HFFc6 (cell line): ENCODE data around the gene CRIP1. TPM values are rescaled to one million over a fixed set of nuclear protein-coding genes. Genes with fewer than 3 reads are reported as not detected.
A peak's percentile ranks its signal among the peaks of the same experiment; 100 is the strongest.

Experiments used
- DNase-seq: peaks from one replicate; pipeline ENCODE4 v3.0.0-alpha.2; 2018
- H3K27ac Mint-ChIP-seq: 2 replicates; pipeline ENCODE4 v1.8.0; 2020; ENCODE audit warnings: mild to moderate bottlenecking, mixed read lengths
- H3K27me3 Mint-ChIP-seq: 2 replicates; pipeline ENCODE4 v1.8.0; 2021; ENCODE audit warnings: mild to moderate bottlenecking, moderate library complexity, mixed read lengths; ENCODE audit not compliant: insufficient read depth
- H3K36me3 Mint-ChIP-seq: 2 replicates; pipeline ENCODE4 v1.8.0; 2021; ENCODE audit warnings: low read depth, mixed read lengths
- H3K4me1 Mint-ChIP-seq: 2 replicates; pipeline ENCODE4 v1.8.0; 2020; ENCODE audit warnings: low read depth, mixed read lengths
- H3K4me3 Mint-ChIP-seq: 2 replicates; pipeline ENCODE4 v1.8.0; 2020; ENCODE audit warnings: mild to moderate bottlenecking, moderate library complexity, mixed read lengths
- H3K9me3 Mint-ChIP-seq: 2 replicates; pipeline ENCODE4 v1.8.0; 2020; ENCODE audit warnings: mild to moderate bottlenecking, mixed read lengths
- total RNA-seq, 6 experiments: library from RNA; stranded (reverse); fragmentation: NEBNext Ultra II Directional; extraction: Animal tissue kit (Norgen Biotek cat#: 25700); gene quantifications; 2 replicates in 1 of 6; 3 replicates in 5 of 6; pipeline ENCODE4 v1.2.3, GENCODE V29; 2021
- TF ChIP-seq, protein P1 (sequence below): fragments of 200-600 bp; sonication (generic); IDR thresholded peaks from 2 replicates; pipeline ENCODE4 v1.5.0; 2021; ENCODE audit warnings: antibody characterized with exemption, mild to moderate bottlenecking

CRIP1 gene
- total RNA-seq, 6 experiments from 2014 or later = 4.8 to 55.2 (median 42.3) TPM

DNA sequence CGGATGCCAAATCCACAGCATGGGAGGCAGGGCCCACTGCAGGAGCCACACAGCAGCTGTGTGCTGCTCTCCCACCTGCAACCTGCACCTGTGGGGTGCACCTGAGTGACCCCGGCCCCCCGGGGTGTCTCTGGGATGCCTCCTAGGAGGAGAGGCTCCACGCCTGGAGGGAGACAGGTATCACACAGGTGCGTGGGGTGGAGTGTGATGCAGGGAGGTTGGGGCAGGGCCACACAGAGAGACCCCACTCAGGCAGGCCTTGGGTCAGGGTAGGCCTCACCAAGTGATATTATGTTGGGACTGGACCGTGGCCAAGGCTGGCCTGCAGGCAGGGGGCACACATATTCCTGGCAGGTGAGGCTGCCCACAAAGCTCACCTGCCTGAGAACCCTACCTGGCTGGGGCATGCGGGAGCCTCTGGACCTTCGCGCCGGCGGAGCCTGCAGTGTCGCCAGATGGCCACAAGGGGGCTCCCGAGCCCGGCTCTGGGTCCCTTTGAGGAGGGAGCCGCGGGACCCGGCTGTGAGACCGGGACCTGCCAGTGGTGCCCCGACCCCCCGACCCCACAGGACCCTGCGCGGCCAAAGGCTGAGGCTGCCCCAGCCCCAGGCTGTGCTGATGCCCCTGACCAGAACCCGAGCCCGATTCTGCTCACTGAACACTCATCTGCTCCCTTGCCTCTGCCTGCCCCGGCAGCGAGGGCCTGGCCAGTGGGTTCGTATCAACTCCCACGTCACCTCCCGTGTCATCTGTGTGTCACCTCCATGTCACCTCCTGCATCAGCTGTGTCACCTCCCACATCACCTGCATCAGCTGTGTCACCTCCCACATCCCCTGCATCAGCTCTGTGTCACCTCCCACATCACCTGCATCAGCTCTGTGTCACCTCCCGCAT, 51.1 kb downstream of the CRIP1 start:
- H3K9me3 Mint-ChIP-seq = peaks cover 3% of the 10 kb centered on the region
- TF ChIP-seq, protein P1, sequence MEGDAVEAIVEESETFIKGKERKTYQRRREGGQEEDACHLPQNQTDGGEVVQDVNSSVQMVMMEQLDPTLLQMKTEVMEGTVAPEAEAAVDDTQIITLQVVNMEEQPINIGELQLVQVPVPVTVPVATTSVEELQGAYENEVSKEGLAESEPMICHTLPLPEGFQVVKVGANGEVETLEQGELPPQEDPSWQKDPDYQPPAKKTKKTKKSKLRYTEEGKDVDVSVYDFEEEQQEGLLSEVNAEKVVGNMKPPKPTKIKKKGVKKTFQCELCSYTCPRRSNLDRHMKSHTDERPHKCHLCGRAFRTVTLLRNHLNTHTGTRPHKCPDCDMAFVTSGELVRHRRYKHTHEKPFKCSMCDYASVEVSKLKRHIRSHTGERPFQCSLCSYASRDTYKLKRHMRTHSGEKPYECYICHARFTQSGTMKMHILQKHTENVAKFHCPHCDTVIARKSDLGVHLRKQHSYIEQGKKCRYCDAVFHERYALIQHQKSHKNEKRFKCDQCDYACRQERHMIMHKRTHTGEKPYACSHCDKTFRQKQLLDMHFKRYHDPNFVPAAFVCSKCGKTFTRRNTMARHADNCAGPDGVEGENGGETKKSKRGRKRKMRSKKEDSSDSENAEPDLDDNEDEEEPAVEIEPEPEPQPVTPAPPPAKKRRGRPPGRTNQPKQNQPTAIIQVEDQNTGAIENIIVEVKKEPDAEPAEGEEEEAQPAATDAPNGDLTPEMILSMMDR = peak; percentile 99
- no peak for DNase-seq
- no peak overlapping the region for H3K27ac Mint-ChIP-seq
- no peaks in the 10 kb centered on the region for H3K4me1 Mint-ChIP-seq
- H3K36me3 Mint-ChIP-seq = no peaks in the 10 kb centered on the region
- H3K4me3 Mint-ChIP-seq = no peak overlapping the region
- H3K27me3 Mint-ChIP-seq = peaks cover 23% of the 10 kb centered on the region

Other genes starting within 250 kb of the CRIP1 start
- 10 to 100 TPM; 44.3 to 58.6 (median 53.2) TPM for gene BTBD6, start 238.4 kb upstream of the CRIP1 start, total RNA-seq
- gene BRF1, start 185.9 kb upstream of the CRIP1 start, total RNA-seq = 10 to 100 TPM; 20.1 to 25.8 (median 21.8) TPM
- 10 to 100 TPM; 33.5 to 38.5 (median 35.2) TPM for gene PACS2, start 172.1 kb upstream of the CRIP1 start, total RNA-seq
- gene TEX22, start 88.3 kb upstream of the CRIP1 start, total RNA-seq = 1 to 10 TPM in 2 of 6 experiments, under 1 TPM in 4; 0.34 to 2.1 (median 0.76) TPM
- gene MTA1, start 67.1 kb upstream of the CRIP1 start, total RNA-seq = 10 to 100 TPM; 67.5 to 71.3 (median 69.2) TPM
- 10 to 100 TPM in 4 of 6 experiments, 1 to 10 TPM in 2; 6.9 to 22.4 (median 21.0) TPM for gene CRIP2, start 12.1 kb upstream of the CRIP1 start, total RNA-seq
- 10 to 100 TPM in 5 of 6 experiments, 1 to 10 TPM in 1; 9.1 to 12.9 (median 12.7) TPM for gene TEDC1, start 4.4 kb downstream of the CRIP1 start, total RNA-seq
- 1 to 10 TPM; 3.0 to 4.2 (median 3.4) TPM for gene TMEM121, start 39.7 kb downstream of the CRIP1 start, total RNA-seq